ENCODE measurements around the gene MYB. TPM values are rescaled to one million over a fixed set of nuclear protein-coding genes. Genes with fewer than 3 reads are reported as not detected.
A peak's percentile ranks its signal among the peaks of the same experiment; 100 is the strongest.

The MYB gene
- total and polyA plus RNA-seq, 2 of the 13 experiments (the other 11 are each of a cell fraction or from before 2014, with no cell fraction given), result 0.04 to 0.20 TPM

- Histone ChIP-seq H3K79me2 (ENCODE audit: insufficient read depth, low read length) (no peaks in the 10 kb centered on the region), H3K9ac (ENCODE audit: insufficient read depth, low read depth, low read length) (no peak overlapping the region), H3K36me3 (replicated peaks in 1 of 2; ENCODE audit: control insufficient read depth in 1 of 2, insufficient read depth in 2 of 2, low read length in 2 of 2) (no peaks in the 10 kb centered on the region), H3K27ac (ENCODE audit: extremely low read length, insufficient read depth, low read length) (no peak overlapping the region), H3K4me2 (ENCODE audit: low read depth, low read length) (peak overlapping the region; percentile 87; the same call in 1 of the 2 replicates), H3K4me1 (ENCODE audit: insufficient read depth, low read length) (peaks cover 28% of the 10 kb centered on the region), H4K20me1 (ENCODE audit: insufficient read depth, low read length) (no peaks in the 10 kb centered on the region), H3K4me3 (replicated peaks in 1 of 3; ENCODE audit: insufficient read depth in 1 of 3, low read depth in 2 of 3, low read length in 3 of 3) (peak overlapping the region in 1 of 3 experiments; percentile 76; a peak in 1 of 6 replicates), H2AFZ (ENCODE audit: low read length) (no peak overlapping the region), H3K9me3 (ENCODE audit: low read length) (no peaks in the 10 kb centered on the region), H3K27me3 (ENCODE audit: control insufficient read depth in 1 of 2, insufficient read depth in 2 of 2, low read length in 2 of 2) (peaks cover 7 to 46% of the 10 kb centered on the region in 2 experiments)
- peak; percentile 59 for ATAC-seq
- POLR2A ChIA-PET, result interaction anchor here (0.6 kb wide), 1 partner anchor 21 kb away, joined by 3 read pairs; no protein-coding TSS in a partner anchor
- in situ Hi-C loops (cut with HindIII; ENCODE audit: extremely low pct_ligation_motif_present, low pct_unique_long_range_greater_than_20kb), result no loop called here
- CTCF ChIA-PET (ENCODE audit: low intra/inter-chr PET ratio, low total read pairs), result interaction anchor here (2.0 kb wide), 1 partner anchor 39 kb away, joined by 8 read pairs; no protein-coding TSS in a partner anchor
- peak; percentile 55 for DNase-seq (ENCODE audit: low spot score)
- FAIRE-seq, result peak; percentile 4
- BruUV-seq (replicated peaks), result no TSS peak
- intact Hi-C loops (cut with micrococcal nuclease; ENCODE audit: unreplicated experiment), result loop anchor here (5.0 kb wide), 1 partner anchor 36 kb away; no protein-coding TSS in a partner anchor
- WGBS (ENCODE audit: low lambda C conversion rate), result 35% methylated on average over 19 of the region's 19 CpGs
- TF ChIP-seq SMC3 (IDR thresholded peaks at IDR 0.05; ENCODE audit: low read length), result peak; percentile 52
- TF ChIP-seq, protein P1, sequence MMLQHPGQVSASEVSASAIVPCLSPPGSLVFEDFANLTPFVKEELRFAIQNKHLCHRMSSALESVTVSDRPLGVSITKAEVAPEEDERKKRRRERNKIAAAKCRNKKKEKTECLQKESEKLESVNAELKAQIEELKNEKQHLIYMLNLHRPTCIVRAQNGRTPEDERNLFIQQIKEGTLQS (CRISPR knock-in tag; IDR thresholded peaks at IDR 0.05), result peak; percentile 10; the same call in 1 of the 2 replicates
- TF ChIP-seq, protein P2, sequence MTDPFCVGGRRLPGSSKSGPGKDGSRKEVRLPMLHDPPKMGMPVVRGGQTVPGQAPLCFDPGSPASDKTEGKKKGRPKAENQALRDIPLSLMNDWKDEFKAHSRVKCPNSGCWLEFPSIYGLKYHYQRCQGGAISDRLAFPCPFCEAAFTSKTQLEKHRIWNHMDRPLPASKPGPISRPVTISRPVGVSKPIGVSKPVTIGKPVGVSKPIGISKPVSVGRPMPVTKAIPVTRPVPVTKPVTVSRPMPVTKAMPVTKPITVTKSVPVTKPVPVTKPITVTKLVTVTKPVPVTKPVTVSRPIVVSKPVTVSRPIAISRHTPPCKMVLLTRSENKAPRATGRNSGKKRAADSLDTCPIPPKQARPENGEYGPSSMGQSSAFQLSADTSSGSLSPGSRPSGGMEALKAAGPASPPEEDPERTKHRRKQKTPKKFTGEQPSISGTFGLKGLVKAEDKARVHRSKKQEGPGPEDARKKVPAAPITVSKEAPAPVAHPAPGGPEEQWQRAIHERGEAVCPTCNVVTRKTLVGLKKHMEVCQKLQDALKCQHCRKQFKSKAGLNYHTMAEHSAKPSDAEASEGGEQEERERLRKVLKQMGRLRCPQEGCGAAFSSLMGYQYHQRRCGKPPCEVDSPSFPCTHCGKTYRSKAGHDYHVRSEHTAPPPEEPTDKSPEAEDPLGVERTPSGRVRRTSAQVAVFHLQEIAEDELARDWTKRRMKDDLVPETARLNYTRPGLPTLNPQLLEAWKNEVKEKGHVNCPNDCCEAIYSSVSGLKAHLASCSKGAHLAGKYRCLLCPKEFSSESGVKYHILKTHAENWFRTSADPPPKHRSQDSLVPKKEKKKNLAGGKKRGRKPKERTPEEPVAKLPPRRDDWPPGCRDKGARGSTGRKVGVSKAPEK (CRISPR knock-in tag; IDR thresholded peaks at IDR 0.05; ENCODE audit: borderline replicate concordance), result 0 out of 2 replicates have a peak, but pooled peaks have one; percentile 53
- TF ChIP-seq, protein P3, sequence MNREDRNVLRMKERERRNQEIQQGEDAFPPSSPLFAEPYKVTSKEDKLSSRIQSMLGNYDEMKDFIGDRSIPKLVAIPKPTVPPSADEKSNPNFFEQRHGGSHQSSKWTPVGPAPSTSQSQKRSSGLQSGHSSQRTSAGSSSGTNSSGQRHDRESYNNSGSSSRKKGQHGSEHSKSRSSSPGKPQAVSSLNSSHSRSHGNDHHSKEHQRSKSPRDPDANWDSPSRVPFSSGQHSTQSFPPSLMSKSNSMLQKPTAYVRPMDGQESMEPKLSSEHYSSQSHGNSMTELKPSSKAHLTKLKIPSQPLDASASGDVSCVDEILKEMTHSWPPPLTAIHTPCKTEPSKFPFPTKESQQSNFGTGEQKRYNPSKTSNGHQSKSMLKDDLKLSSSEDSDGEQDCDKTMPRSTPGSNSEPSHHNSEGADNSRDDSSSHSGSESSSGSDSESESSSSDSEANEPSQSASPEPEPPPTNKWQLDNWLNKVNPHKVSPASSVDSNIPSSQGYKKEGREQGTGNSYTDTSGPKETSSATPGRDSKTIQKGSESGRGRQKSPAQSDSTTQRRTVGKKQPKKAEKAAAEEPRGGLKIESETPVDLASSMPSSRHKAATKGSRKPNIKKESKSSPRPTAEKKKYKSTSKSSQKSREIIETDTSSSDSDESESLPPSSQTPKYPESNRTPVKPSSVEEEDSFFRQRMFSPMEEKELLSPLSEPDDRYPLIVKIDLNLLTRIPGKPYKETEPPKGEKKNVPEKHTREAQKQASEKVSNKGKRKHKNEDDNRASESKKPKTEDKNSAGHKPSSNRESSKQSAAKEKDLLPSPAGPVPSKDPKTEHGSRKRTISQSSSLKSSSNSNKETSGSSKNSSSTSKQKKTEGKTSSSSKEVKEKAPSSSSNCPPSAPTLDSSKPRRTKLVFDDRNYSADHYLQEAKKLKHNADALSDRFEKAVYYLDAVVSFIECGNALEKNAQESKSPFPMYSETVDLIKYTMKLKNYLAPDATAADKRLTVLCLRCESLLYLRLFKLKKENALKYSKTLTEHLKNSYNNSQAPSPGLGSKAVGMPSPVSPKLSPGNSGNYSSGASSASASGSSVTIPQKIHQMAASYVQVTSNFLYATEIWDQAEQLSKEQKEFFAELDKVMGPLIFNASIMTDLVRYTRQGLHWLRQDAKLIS (CRISPR knock-in tag; IDR thresholded peaks at IDR 0.05), result no peak
- TF ChIP-seq, protein P4, sequence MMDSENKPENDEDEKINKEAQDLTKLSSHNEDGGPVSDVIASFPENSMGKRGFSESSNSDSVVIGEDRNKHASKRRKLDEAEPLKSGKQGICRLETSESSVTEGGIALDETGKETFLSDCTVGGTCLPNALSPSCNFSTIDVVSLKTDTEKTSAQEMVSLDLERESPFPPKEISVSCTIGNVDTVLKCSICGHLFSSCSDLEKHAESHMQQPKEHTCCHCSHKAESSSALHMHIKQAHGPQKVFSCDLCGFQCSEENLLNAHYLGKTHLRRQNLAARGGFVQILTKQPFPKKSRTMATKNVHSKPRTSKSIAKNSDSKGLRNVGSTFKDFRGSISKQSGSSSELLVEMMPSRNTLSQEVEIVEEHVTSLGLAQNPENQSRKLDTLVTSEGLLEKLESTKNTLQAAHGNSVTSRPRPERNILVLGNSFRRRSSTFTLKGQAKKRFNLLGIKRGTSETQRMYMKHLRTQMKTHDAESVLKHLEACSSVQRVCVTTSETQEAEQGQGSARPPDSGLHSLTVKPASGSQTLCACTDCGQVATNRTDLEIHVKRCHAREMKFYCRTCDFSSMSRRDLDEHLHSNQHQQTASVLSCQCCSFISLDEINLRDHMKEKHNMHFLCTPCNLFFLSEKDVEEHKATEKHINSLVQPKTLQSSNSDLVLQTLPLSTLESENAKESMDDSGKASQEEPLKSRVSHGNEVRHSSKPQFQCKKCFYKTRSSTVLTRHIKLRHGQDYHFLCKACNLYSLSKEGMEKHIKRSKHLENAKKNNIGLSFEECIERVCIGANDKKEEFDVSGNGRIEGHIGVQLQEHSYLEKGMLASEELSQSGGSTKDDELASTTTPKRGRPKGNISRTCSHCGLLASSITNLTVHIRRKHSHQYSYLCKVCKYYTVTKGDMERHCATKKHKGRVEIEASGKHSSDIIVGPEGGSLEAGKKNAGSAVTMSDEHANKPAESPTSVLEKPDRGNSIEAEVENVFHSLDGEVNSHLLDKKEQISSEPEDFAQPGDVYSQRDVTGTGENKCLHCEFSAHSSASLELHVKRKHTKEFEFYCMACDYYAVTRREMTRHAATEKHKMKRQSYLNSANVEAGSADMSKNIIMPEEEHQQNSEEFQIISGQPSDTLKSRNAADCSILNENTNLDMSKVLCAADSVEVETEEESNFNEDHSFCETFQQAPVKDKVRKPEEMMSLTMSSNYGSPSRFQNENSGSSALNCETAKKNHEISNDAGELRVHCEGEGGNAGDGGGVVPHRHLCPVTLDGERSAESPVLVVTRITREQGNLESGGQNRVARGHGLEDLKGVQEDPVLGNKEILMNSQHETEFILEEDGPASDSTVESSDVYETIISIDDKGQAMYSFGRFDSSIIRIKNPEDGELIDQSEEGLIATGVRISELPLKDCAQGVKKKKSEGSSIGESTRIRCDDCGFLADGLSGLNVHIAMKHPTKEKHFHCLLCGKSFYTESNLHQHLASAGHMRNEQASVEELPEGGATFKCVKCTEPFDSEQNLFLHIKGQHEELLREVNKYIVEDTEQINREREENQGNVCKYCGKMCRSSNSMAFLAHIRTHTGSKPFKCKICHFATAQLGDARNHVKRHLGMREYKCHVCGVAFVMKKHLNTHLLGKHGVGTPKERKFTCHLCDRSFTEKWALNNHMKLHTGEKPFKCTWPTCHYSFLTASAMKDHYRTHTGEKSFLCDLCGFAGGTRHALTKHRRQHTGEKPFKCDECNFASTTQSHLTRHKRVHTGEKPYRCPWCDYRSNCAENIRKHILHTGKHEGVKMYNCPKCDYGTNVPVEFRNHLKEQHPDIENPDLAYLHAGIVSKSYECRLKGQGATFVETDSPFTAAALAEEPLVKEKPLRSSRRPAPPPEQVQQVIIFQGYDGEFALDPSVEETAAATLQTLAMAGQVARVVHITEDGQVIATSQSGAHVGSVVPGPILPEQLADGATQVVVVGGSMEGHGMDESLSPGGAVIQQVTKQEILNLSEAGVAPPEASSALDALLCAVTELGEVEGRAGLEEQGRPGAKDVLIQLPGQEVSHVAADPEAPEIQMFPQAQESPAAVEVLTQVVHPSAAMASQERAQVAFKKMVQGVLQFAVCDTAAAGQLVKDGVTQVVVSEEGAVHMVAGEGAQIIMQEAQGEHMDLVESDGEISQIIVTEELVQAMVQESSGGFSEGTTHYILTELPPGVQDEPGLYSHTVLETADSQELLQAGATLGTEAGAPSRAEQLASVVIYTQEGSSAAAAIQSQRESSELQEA (CRISPR knock-in tag; IDR thresholded peaks at IDR 0.05; ENCODE audit: not compliant biosample characterization), result peak; percentile 45
These were observed 2.7 kb downstream of the MYB start for GRCh38 chr6:135183532-135184440.
